Endothelial cell of umbilical vein (primary cell): ENCODE data around the gene FAM83C. TPM values are rescaled to one million over a fixed set of nuclear protein-coding genes. Genes with fewer than 3 reads are reported as not detected.

Experiments used
- BruUV-seq: library from RNA; stranded (reverse); fragments of 400-500 nt; replicated peaks from 2 replicates; lab custom pipeline; 2021; lab: Mats Ljungman, UMichigan
- CTCF ChIA-PET: fragments of 300-600, 350-600 bp; sonication (Branson Sonifier 250); formaldehyde crosslinking; loops from one replicate; lab custom pipeline; 2021; ENCODE audit warnings: antibody characterized with exemption, inconsistent platforms; lab: Charles Lee
- POLR2A ChIA-PET: fragments of 300-600, 350-600 bp; sonication (Branson Sonifier 250); formaldehyde crosslinking; loops from one replicate; lab custom pipeline; 2021; ENCODE audit warnings: antibody characterized with exemption, inconsistent platforms; lab: Charles Lee
- DNase-seq: peaks from one replicate; pipeline ENCODE4 v3.0.0-alpha.2; 2011; ENCODE audit warnings: low read depth, low spot score
- FAIRE-seq: peaks from 2 replicates; lab custom pipeline; 2011; peaks lifted over from hg19 to GRCh38; lab: Jason Lieb, UNC
- H2AFZ ChIP-seq: 2 replicates; pipeline ENCODE4 v1.6.0; 2012; ENCODE audit warnings: low read depth, low read length, control low read depth, inconsistent platforms
- H3K27ac ChIP-seq: 2 replicates; pipeline ENCODE4 v1.5.1; 2011; ENCODE audit warnings: low read depth, mild to moderate bottlenecking, control low read depth, low read length, moderate library complexity; ENCODE audit not compliant: insufficient read depth
- H3K27me3 ChIP-seq, 2 experiments: 2 replicates each; pipeline versions ENCODE4 v1.6.0 to v1.6.1; 2011; ENCODE audit warnings: low read length in 2 of 2, mixed read lengths in 1 of 2; ENCODE audit not compliant: control insufficient read depth in 2 of 2, insufficient read depth in 2 of 2
- H3K36me3 ChIP-seq, 2 experiments: 2 replicates in 1 of 2; 3 replicates in 1 of 2; pipeline ENCODE4 v1.5.1; 2011; ENCODE audit warnings: low read length in 2 of 2, mild to moderate bottlenecking in 1 of 2, moderate library complexity in 1 of 2; ENCODE audit not compliant: control insufficient read depth in 2 of 2, insufficient read depth in 2 of 2; ENCODE audit errors: extremely low read depth in 1 of 2
- H3K4me1 ChIP-seq: 3 replicates; pipeline ENCODE4 v1.5.1; 2011; ENCODE audit warnings: mild to moderate bottlenecking, low read length; ENCODE audit not compliant: control insufficient read depth, insufficient read depth; ENCODE audit errors: extremely low read depth
- H3K4me2 ChIP-seq: 2 replicates; pipeline ENCODE4 v1.6.1; 2011; ENCODE audit warnings: low read length, control low read depth, mixed read lengths; ENCODE audit not compliant: insufficient read depth
- H3K4me3 ChIP-seq, 3 experiments: fragments of 200-600 bp in 1 of 3; sonication (generic), shearing (Covaris generic) in 1 of 3; replicated peaks in 1 of 3; 2 replicates each; pipeline ENCODE4 v1.5.1; 2011 to 2016; ENCODE audit warnings: control low read depth in 3 of 3, low read length in 3 of 3, mild to moderate bottlenecking in 2 of 3, inconsistent platforms in 1 of 3, low read depth in 1 of 3, moderate library complexity in 1 of 3; ENCODE audit not compliant: insufficient read depth in 1 of 3
- H3K79me2 ChIP-seq: 2 replicates; pipeline ENCODE4 v1.6.0; 2012; ENCODE audit warnings: low read length, inconsistent platforms; ENCODE audit not compliant: control insufficient read depth, insufficient read depth
- H3K9ac ChIP-seq: replicated peaks from 2 replicates; pipeline ENCODE3; 2011; ENCODE audit warnings: low read length, control low read depth; ENCODE audit not compliant: insufficient read depth; ENCODE audit errors: extremely low read depth
- H3K9me1 ChIP-seq: replicated peaks from 3 replicates; pipeline ENCODE4 v1.6.0; 2011; ENCODE audit warnings: mild to moderate bottlenecking, low read length; ENCODE audit not compliant: control insufficient read depth, insufficient read depth; ENCODE audit errors: extremely low read depth
- H3K9me3 ChIP-seq: replicated peaks from 2 replicates; pipeline ENCODE4 v1.5.1; 2012; ENCODE audit warnings: low read length, inconsistent platforms; ENCODE audit not compliant: control insufficient read depth, insufficient read depth
- H4K20me1 ChIP-seq: replicated peaks from 2 replicates; pipeline ENCODE3; 2011; ENCODE audit warnings: mild to moderate bottlenecking, low read length; ENCODE audit not compliant: control insufficient read depth, insufficient read depth; ENCODE audit errors: extremely low read depth
- CTCF ChIP-seq, 2 donors: IDR thresholded peaks; 1 replicate in 1 of 2; 2 replicates in 1 of 2; pipeline ENCODE4 v1.5.1; 2011; ENCODE audit warnings: low read length in 2 of 2, mild to moderate bottlenecking in 2 of 2, moderate library complexity in 2 of 2, control low read depth in 1 of 2, inconsistent platforms in 1 of 2, low read depth in 1 of 2; ENCODE audit not compliant: insufficient read depth in 1 of 2; ENCODE audit errors: extremely low read depth in 1 of 2
- EZH2 ChIP-seq: IDR thresholded peaks from 2 replicates; pipeline ENCODE4 v1.6.1; 2012; ENCODE audit warnings: borderline replicate concordance, low read depth, mild to moderate bottlenecking, moderate library complexity, low read length, inconsistent platforms; ENCODE audit not compliant: severe bottlenecking
- FOS ChIP-seq: IDR thresholded peaks from 2 replicates; pipeline ENCODE4 v1.6.1; 2011; ENCODE audit warnings: mild to moderate bottlenecking, low read length, moderate library complexity, borderline replicate concordance; ENCODE audit not compliant: insufficient read depth
- GATA2 ChIP-seq: IDR thresholded peaks from 2 replicates; pipeline ENCODE4 v1.7.0; 2011; ENCODE audit warnings: low read depth, mild to moderate bottlenecking, moderate library complexity, mixed read lengths, low read length; ENCODE audit not compliant: insufficient read length, insufficient read depth
- JUN ChIP-seq: IDR thresholded peaks from 2 replicates; pipeline ENCODE4 v1.6.1; 2011; ENCODE audit warnings: borderline replicate concordance, low read depth; ENCODE audit not compliant: insufficient read length, insufficient read depth
- MYC ChIP-seq: IDR thresholded peaks from one replicate; pipeline ENCODE4 v1.6.1; 2011; ENCODE audit warnings: mild to moderate bottlenecking, low read depth, low read length
- POLR2A ChIP-seq: IDR thresholded peaks from 2 replicates; pipeline ENCODE4 v1.6.1; 2012; ENCODE audit warnings: low read depth, mild to moderate bottlenecking, control low read depth, low read length
- POLR2AphosphoS5 ChIP-seq: IDR thresholded peaks from 2 replicates; pipeline ENCODE4 v1.6.1; 2012; ENCODE audit warnings: low read depth, mild to moderate bottlenecking, control low read depth, low read length, moderate library complexity; ENCODE audit not compliant: insufficient read depth
- dilution Hi-C: fragments of 300-500 bp; cut with MboI; formaldehyde crosslinking; loops from one replicate; pipeline ENCODE4 v1.15.0; 2019; ENCODE audit warnings: low sequenced_read_pairs; ENCODE audit not compliant: extremely low pct_ligation_motif_present
- intact Hi-C: fragments of 100-400 bp; cut with micrococcal nuclease; formaldehyde crosslinking; loops from one replicate; pipeline ENCODE4 v1.10.0; 2022
- polyA plus RNA-seq, 4 experiments: library from polyadenylated mRNA; depleted of rRNA in 3 of 4; stranded (reverse) in 3 of 4; unstranded in 1 of 4; fragments of >200 nt; gene quantifications; 2 replicates each; pipeline versions ENCODE4 v1.2.1 to v1.2.3, GENCODE V29; 2011 to 2012; ENCODE audit warnings: missing spikeins in 1 of 4
- total RNA-seq: library from RNA; stranded (reverse); gene quantifications from 2 replicates; pipeline ENCODE4 v1.2.3, GENCODE V29; 2021
- TF ChIP-seq, protein P1 (sequence below): IDR thresholded peaks from 2 replicates; pipeline ENCODE4 v1.6.1; 2011; ENCODE audit not compliant: insufficient read depth, insufficient read length

FAM83C gene
- total and polyA plus RNA-seq, 2 donors (not counting 3 experiments of a cell fraction or from before 2014, with no cell fraction given): not detected

- no peak for TF ChIP-seq JUN
- TF ChIP-seq POLR2A: no peak
- TF ChIP-seq MYC: no peak
- no peak for TF ChIP-seq EZH2
- no peak for TF ChIP-seq GATA2
- TF ChIP-seq, protein P1, sequence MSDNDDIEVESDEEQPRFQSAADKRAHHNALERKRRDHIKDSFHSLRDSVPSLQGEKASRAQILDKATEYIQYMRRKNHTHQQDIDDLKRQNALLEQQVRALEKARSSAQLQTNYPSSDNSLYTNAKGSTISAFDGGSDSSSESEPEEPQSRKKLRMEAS: no peak
- no peak for TF ChIP-seq FOS
- TF ChIP-seq CTCF (IDR thresholded peaks at IDR 0.05; ENCODE audit: extremely low read depth in 1 of 2, insufficient read depth in 1 of 2, low read depth in 1 of 2, low read length in 2 of 2): no peak
- TF ChIP-seq POLR2AphosphoS5: no peak
- POLR2A ChIA-PET: no interaction called here
- H2AFZ ChIP-seq: no peak overlapping the region
- DNase-seq (no peak), FAIRE-seq (no peak)
- H3K79me2 ChIP-seq: no peaks in the 10 kb centered on the region
- H3K36me3 ChIP-seq: no peaks in the 10 kb centered on the region
- H3K9ac ChIP-seq: no peak overlapping the region
- BruUV-seq: no TSS peak
- H4K20me1 ChIP-seq: no peaks in the 10 kb centered on the region
- H3K27me3 ChIP-seq: peaks cover 0 to 2% of the 10 kb centered on the region in 2 experiments
- intact Hi-C loops: no loop called here
- no peaks in the 10 kb centered on the region for H3K9me1 ChIP-seq
- dilution Hi-C loops: no loop called here
- H3K27ac ChIP-seq: no peak overlapping the region
- no peak overlapping the region for H3K4me2 ChIP-seq
- H3K9me3 ChIP-seq: no peaks in the 10 kb centered on the region
- no peak overlapping the region for H3K4me3 ChIP-seq
- peaks cover 5% of the 10 kb centered on the region for H3K4me1 ChIP-seq
- CTCF ChIA-PET: no interaction called here
These were observed 2.8 kb upstream of the FAM83C start for GRCh38 chr20:35295058-35295457.
